Chondrocyte (in vitro differentiated cells): ENCODE measurements around the gene TRPV4. TPM values are rescaled to one million over a fixed set of nuclear protein-coding genes. Genes with fewer than 3 reads are reported as not detected.

Experiments
- DNase-seq: peaks from one replicate; pipeline ENCODE4 v3.0.0; 2021; ENCODE audit warnings: mixed read lengths, low spot score
- H3K27ac Mint-ChIP-seq: one replicate; pipeline ENCODE4 v1.8.0; 2021; ENCODE audit warnings: mild to moderate bottlenecking, moderate library complexity, mixed read lengths; ENCODE audit not compliant: unreplicated experiment
- H3K27me3 Mint-ChIP-seq: 2 replicates; pipeline ENCODE4 v1.8.0; 2021; ENCODE audit warnings: low read depth, mixed read lengths
- H3K36me3 Mint-ChIP-seq: 2 replicates; pipeline ENCODE4 v1.8.0; 2021; ENCODE audit warnings: low read depth, mixed read lengths
- H3K4me1 Mint-ChIP-seq: 2 replicates; pipeline ENCODE4 v1.8.0; 2021; ENCODE audit warnings: low read depth, mild to moderate bottlenecking, mixed read lengths
- H3K4me3 Mint-ChIP-seq: one replicate; pipeline ENCODE4 v1.8.0; 2021; ENCODE audit warnings: mild to moderate bottlenecking, moderate library complexity, mixed read lengths; ENCODE audit not compliant: unreplicated experiment
- H3K9me3 Mint-ChIP-seq: 2 replicates; pipeline ENCODE4 v1.8.0; 2021; ENCODE audit warnings: low read depth, mixed read lengths
- total RNA-seq: library from RNA; stranded (reverse); gene quantifications from 3 replicates; pipeline ENCODE4 v1.2.1, GENCODE V29; 2021
- TF ChIP-seq, protein P1 (sequence below): fragments of 200-600 bp; sonication (generic); IDR thresholded peaks from 2 replicates; pipeline ENCODE4 v1.5.0; 2021; ENCODE audit warnings: antibody characterized with exemption, mild to moderate bottlenecking, moderate library complexity

TRPV4 gene
- total RNA-seq, 1 donor from 2014 or later = 2.2 TPM

DNA sequence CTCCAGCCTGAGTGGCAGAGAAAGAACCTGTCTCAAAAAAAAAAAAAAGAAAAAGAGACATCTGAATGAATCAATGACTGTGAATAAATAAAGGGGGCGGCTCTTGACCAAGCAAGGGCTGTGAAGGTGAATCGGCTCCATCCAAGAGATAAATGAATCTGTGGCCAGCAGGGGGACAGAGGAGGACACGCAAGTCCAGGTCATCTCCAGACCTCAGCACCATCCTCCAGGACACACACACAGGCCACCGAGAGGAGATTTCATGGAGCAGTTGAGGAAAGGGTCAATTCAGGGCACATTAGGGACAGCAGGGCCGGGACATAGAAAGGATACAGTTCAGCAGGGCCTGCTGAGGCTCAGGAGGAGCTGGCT is 21.6 kb downstream of the TRPV4 start:
- Mint-ChIP-seq H3K27ac (no peak overlapping the region), H3K4me3 (no peak overlapping the region), H3K4me1 (no peaks in the 10 kb centered on the region), H3K27me3 (no peaks in the 10 kb centered on the region), H3K9me3 (no peaks in the 10 kb centered on the region), H3K36me3 (peaks cover 2% of the 10 kb centered on the region)
- DNase-seq = no peak
- TF ChIP-seq, protein P1, sequence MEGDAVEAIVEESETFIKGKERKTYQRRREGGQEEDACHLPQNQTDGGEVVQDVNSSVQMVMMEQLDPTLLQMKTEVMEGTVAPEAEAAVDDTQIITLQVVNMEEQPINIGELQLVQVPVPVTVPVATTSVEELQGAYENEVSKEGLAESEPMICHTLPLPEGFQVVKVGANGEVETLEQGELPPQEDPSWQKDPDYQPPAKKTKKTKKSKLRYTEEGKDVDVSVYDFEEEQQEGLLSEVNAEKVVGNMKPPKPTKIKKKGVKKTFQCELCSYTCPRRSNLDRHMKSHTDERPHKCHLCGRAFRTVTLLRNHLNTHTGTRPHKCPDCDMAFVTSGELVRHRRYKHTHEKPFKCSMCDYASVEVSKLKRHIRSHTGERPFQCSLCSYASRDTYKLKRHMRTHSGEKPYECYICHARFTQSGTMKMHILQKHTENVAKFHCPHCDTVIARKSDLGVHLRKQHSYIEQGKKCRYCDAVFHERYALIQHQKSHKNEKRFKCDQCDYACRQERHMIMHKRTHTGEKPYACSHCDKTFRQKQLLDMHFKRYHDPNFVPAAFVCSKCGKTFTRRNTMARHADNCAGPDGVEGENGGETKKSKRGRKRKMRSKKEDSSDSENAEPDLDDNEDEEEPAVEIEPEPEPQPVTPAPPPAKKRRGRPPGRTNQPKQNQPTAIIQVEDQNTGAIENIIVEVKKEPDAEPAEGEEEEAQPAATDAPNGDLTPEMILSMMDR = peak; percentile 42

DNA sequence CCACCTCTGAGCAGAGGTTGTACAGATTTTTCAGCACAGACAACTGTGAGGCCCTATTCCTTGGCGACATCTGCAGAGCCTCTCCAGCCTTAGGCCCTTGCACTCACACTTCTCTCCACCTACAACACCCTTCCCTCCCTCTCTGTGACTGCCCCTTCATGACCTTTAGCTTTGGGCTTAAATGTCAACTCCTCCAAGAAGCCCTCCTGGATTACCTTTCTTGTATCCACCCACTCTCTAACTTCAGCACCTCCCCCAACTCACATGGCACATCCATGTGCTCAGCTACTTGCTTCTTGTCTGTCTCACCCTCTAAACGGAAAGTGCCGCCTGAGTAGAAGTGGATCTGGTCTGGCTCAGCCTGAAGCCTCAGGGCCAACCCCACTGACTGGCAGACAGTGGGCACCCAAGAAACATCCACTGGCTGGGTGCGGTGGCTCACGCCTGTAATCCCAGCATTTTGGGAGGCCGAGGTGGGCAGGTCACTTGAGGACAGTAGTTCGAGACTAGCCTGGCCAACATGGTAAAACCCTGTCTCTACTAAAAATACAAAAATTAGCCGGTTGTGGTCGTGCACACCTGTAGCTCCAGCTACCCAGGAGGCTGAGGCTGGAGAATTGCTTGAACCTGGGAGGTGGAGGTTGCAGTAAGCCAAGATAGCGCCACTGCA is 22.1 kb downstream of the TRPV4 start:
- Mint-ChIP-seq H3K4me1 (no peaks in the 10 kb centered on the region), H3K9me3 (no peaks in the 10 kb centered on the region), H3K27ac (no peak overlapping the region)

DNA sequence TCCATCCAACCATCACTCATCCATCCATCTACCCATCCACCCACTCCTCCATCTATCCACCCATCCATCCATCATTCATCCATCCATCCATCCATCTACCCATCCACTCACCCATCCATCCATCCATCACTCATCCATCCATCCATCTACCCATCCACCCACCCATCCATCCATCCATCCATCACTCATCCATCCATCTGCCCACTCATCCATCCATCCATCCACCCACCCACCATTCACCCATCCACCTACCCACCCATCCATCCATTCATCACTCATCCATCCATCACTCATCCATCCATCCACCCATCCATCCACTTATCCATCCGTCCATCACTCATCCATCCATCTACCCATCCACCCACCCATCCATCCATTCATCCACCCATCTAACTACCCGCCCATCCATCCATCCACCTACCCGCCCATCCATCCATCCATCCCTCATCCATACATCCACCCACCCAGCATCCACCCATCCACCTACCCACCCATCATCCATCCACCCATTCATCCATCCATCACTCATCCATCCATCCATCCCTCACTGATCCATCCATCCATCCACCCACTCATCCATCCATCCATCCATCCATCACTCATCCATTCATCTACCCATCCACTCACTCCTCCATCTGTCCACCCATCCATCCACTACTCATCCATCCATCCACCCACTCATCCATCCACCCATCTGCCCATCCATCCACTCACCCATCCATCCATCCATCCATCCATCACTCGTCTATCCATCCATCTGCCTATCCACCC is 24.1 kb downstream of the TRPV4 start:
- DNase-seq = no peak
- Mint-ChIP-seq H3K4me1 (no peaks in the 10 kb centered on the region), H3K27me3 (no peaks in the 10 kb centered on the region), H3K9me3 (no peaks in the 10 kb centered on the region), H3K27ac (no peak overlapping the region), H3K36me3 (no peaks in the 10 kb centered on the region), H3K4me3 (no peak overlapping the region)
- TF ChIP-seq, protein P1 = no peak

More for the DNA sequence above, 22.1 kb downstream of the TRPV4 start:
- no peak for DNase-seq
- no peak overlapping the region for H3K4me3 Mint-ChIP-seq
- no peaks in the 10 kb centered on the region for H3K27me3 Mint-ChIP-seq
- peaks cover 2% of the 10 kb centered on the region for H3K36me3 Mint-ChIP-seq
- TF ChIP-seq, protein P1 = no peak

DNA sequence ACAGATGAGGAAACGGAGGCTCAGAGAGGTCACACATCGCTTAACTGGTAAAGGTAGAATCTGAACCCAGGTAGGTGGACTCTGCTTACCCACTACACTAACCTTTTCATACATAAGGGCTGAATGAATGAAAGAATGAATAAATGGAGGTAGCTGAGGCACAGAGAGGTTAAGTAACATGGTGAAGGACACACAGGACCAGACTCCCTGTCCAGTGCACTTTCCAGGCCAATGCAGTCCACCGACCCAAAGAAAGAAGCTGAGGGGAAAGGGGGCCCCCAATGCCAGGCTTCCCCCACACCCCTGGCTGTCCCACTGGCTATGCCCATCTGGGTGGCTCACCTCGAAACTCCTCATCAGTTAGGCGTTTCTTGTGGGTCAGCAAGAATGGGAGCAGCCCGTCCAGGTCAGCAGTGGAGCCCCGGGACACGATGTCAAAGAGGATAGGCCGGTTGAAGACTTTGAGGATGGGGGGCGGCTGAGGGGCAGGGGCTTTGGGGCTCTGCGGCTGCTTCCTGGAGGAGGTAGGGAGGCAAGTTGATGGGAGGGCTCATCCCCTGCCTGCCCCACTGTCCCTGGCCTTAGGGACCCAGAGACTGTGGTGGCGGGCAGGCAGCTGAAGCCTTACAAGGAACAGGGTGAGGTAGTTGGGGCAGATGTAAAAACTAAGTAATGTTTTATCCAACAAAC is 25.1 kb downstream of the TRPV4 start:
- Mint-ChIP-seq H3K27me3 (no peaks in the 10 kb centered on the region), H3K27ac (no peak overlapping the region), H3K4me1 (no peaks in the 10 kb centered on the region), H3K36me3 (no peaks in the 10 kb centered on the region), H3K4me3 (no peak overlapping the region), H3K9me3 (no peaks in the 10 kb centered on the region)
- DNase-seq = no peak
- TF ChIP-seq, protein P1 = no peak
